Neural cell (in vitro differentiated cells): ENCODE measurements around the gene RBP5. TPM values are rescaled to one million over a fixed set of nuclear protein-coding genes. Genes with fewer than 3 reads are reported as not detected.
A peak's percentile ranks its signal among the peaks of the same experiment; 100 is the strongest.

Experiments used
- H2AFZ ChIP-seq: fragments of 200-600, 300-800 bp; sonication (generic), shearing (Covaris generic); 2 replicates; pipeline ENCODE4 v1.6.0; 2014; ENCODE audit warnings: low read depth, mild to moderate bottlenecking, antibody characterized with exemption, low read length, moderate library complexity
- H3F3A ChIP-seq: fragments of 200-600 bp; shearing (Covaris generic); 2 replicates; pipeline ENCODE4 v1.6.1; 2016; ENCODE audit warnings: mild to moderate bottlenecking, moderate library complexity, mixed read lengths, antibody characterized with exemption, low read length; ENCODE audit not compliant: insufficient read depth, poor library complexity, severe bottlenecking
- H3K27ac ChIP-seq: fragments of 200-600, 300-800 bp; sonication (generic), shearing (Covaris generic); 2 replicates; pipeline ENCODE4 v1.5.1; 2014; ENCODE audit warnings: mild to moderate bottlenecking, low read length, moderate library complexity
- H3K27me3 ChIP-seq: fragments of 300-800, 200-600 bp; sonication (generic), shearing (Covaris generic); 2 replicates; pipeline ENCODE4 v1.6.0; 2014; ENCODE audit warnings: mild to moderate bottlenecking, low read depth, low read length, moderate library complexity; ENCODE audit not compliant: insufficient read depth
- H3K36me3 ChIP-seq: fragments of 300-800, 200-600 bp; sonication (generic), shearing (Covaris generic); 2 replicates; pipeline ENCODE4 v1.5.1; 2014; ENCODE audit warnings: mild to moderate bottlenecking, antibody characterized with exemption, low read length, moderate library complexity; ENCODE audit not compliant: insufficient read depth
- H3K4me2 ChIP-seq: fragments of 300-800, 200-600 bp; sonication (generic), shearing (Covaris generic); 2 replicates; pipeline ENCODE4 v1.6.0; 2014; ENCODE audit warnings: mild to moderate bottlenecking, low read length
- H3K4me3 ChIP-seq: fragments of 300-800, 200-600 bp; sonication (generic), shearing (Covaris generic); 2 replicates; pipeline ENCODE4 v1.5.1; 2014; ENCODE audit warnings: mild to moderate bottlenecking, low read length, moderate library complexity
- H3K79me2 ChIP-seq: fragments of 200-600 bp; shearing (Covaris generic); replicated peaks from 2 replicates; pipeline ENCODE4 v1.6.0; 2014; ENCODE audit warnings: mild to moderate bottlenecking, low read length, moderate library complexity; ENCODE audit not compliant: insufficient read depth
- H3K9ac ChIP-seq: fragments of 300-800, 200-600 bp; sonication (generic), shearing (Covaris generic); 2 replicates; pipeline ENCODE4 v1.6.1; 2016; ENCODE audit warnings: mild to moderate bottlenecking, low read length, mixed read lengths
- H3K9me2 ChIP-seq: fragments of 200-600 bp; shearing (Covaris generic); 2 replicates; pipeline ENCODE4 v1.6.1; 2016; ENCODE audit warnings: mild to moderate bottlenecking, low read length, mixed read lengths; ENCODE audit not compliant: insufficient read depth
- H3K9me3 ChIP-seq: fragments of 200-600, 300-800 bp; sonication (generic), shearing (Covaris generic); 2 replicates; pipeline ENCODE4 v1.6.1; 2016; ENCODE audit warnings: mild to moderate bottlenecking, mixed run types, low read length, moderate library complexity, mixed read lengths
- H4K20me1 ChIP-seq: fragments of 200-600 bp; shearing (Covaris generic); 2 replicates; pipeline ENCODE4 v1.6.1; 2016; ENCODE audit warnings: mild to moderate bottlenecking, mixed run types; ENCODE audit not compliant: insufficient read depth
- CTCF ChIP-seq: fragments of 450-650 bp; IDR thresholded peaks from 2 replicates; pipeline ENCODE4 v1.5.1; 2014; ENCODE audit warnings: antibody characterized with exemption, mild to moderate bottlenecking, moderate library complexity; ENCODE audit not compliant: poor library complexity, severe bottlenecking
- EP300 ChIP-seq: fragments of 450-650 bp; conservative IDR thresholded peaks from 2 replicates; pipeline ENCODE4 v1.6.1; 2014; ENCODE audit warnings: antibody characterized with exemption, mild to moderate bottlenecking, moderate library complexity; ENCODE audit not compliant: poor library complexity, severe bottlenecking
- EZH2 ChIP-seq: fragments of 200-600, 300-800 bp; shearing (Covaris generic), sonication (generic); IDR thresholded peaks from 2 replicates; pipeline ENCODE4 v1.6.1; 2014; ENCODE audit warnings: antibody characterized with exemption, low read length, borderline replicate concordance, mild to moderate bottlenecking; ENCODE audit not compliant: insufficient read depth, poor library complexity, severe bottlenecking
- MXI1 ChIP-seq: fragments of 450-650 bp; conservative IDR thresholded peaks from 2 replicates; pipeline ENCODE4 v1.6.1; 2014; ENCODE audit warnings: antibody characterized with exemption, mild to moderate bottlenecking; ENCODE audit not compliant: poor library complexity, severe bottlenecking
- POLR2AphosphoS5 ChIP-seq: IDR thresholded peaks from 2 replicates; pipeline ENCODE4 v1.6.1; 2012
- RAD21 ChIP-seq: fragments of 450-650 bp; conservative IDR thresholded peaks from 2 replicates; pipeline ENCODE4 v1.6.1; 2014; ENCODE audit warnings: antibody characterized with exemption, mild to moderate bottlenecking, moderate library complexity
- REST ChIP-seq: IDR thresholded peaks from 2 replicates; pipeline ENCODE4 v1.6.1; 2012; ENCODE audit warnings: borderline replicate concordance
- SMC3 ChIP-seq: fragments of 450-650 bp; conservative IDR thresholded peaks from 2 replicates; pipeline ENCODE4 v1.6.1; 2014; ENCODE audit warnings: antibody characterized with exemption, mild to moderate bottlenecking, moderate library complexity; ENCODE audit not compliant: poor library complexity
- TAF1 ChIP-seq: IDR thresholded peaks from 2 replicates; pipeline ENCODE4 v1.6.1; 2012; ENCODE audit warnings: low read depth
- polyA plus RNA-seq: library from polyadenylated mRNA; depleted of rRNA; stranded (reverse); fragments of >200 nt; gene quantifications from 2 replicates; pipeline ENCODE4 v1.2.3, GENCODE V29; 2014

Gene RBP5
- polyA plus RNA-seq, 1 donor from 2014 or later = 1.9 TPM

GRCh38 chr12:7134396-7135166, 5.9 kb upstream of the RBP5 start:
- Histone ChIP-seq H3K36me3 (peaks cover 7% of the 10 kb centered on the region), H3K27ac (no peak overlapping the region), H3K79me2 (peaks cover 14% of the 10 kb centered on the region), H2AFZ (no peak overlapping the region), H3F3A (no peaks in the 10 kb centered on the region), H4K20me1 (no peaks in the 10 kb centered on the region), H3K4me3 (no peak overlapping the region), H3K27me3 (no peaks in the 10 kb centered on the region), H3K9me2 (no peaks in the 10 kb centered on the region), H3K9me3 (no peaks in the 10 kb centered on the region), H3K9ac (no peak overlapping the region), H3K4me2 (no peak overlapping the region)
- TF ChIP-seq TAF1 (no peak), SMC3 (no peak), POLR2AphosphoS5 (no peak), EP300 (no peak), MXI1 (no peak), EZH2 (no peak), RAD21 (no peak), REST (no peak)

GRCh38 chr12:7131502-7131866, 2.8 kb upstream of the RBP5 start:
- TF ChIP-seq SMC3 (no peak), REST (no peak), EP300 (no peak), EZH2 (no peak), CTCF (no peak), RAD21 (no peak), POLR2AphosphoS5 (no peak), TAF1 (no peak), MXI1 (no peak)
- Histone ChIP-seq H3F3A (no peaks in the 10 kb centered on the region), H3K27me3 (peaks cover 5% of the 10 kb centered on the region), H3K36me3 (no peaks in the 10 kb centered on the region), H2AFZ (no peak overlapping the region), H3K79me2 (peaks cover 14% of the 10 kb centered on the region), H3K27ac (peak overlapping the region; percentile 89), H3K9ac (peak overlapping the region; percentile 97), H3K4me2 (peak overlapping the region; percentile 95), H3K9me2 (no peaks in the 10 kb centered on the region), H3K9me3 (no peaks in the 10 kb centered on the region), H3K4me3 (peak overlapping the region; percentile 85), H4K20me1 (no peaks in the 10 kb centered on the region)
